ENCODE measurements around the gene SPEF2.

Gene SPEF2

GRCh38 chr5:35754481-35754880 is 136.8 kb downstream of the SPEF2 start:
- ChIA-PET CTCF (interaction anchor here (1.0 to 1.3 kb wide), 4 partner anchors 8 to 170 kb away, joined by 3 read pairs; no protein-coding TSS in a partner anchor), POLR2A (no interaction called here)
- no peak for DNase-seq (ENCODE audit: extremely low spot score)
- no peak for TF ChIP-seq CTCF (IDR thresholded peaks at IDR 0.05; ENCODE audit: control extremely low read depth, extremely low read depth, low read depth, missing control alignments)

GRCh38 chr5:35755966-35756365 is 138.3 kb downstream of the SPEF2 start:
- no peak for DNase-seq (ENCODE audit: extremely low spot score)
- TF ChIP-seq CTCF (IDR thresholded peaks at IDR 0.05; ENCODE audit: control extremely low read depth, extremely low read depth, low read depth, missing control alignments): no peak
- CTCF ChIA-PET: interaction anchor here (1.3 to 2.1 kb wide), 2 partner anchors 9 to 170 kb away, joined by 3 to 7 read pairs; no protein-coding TSS in a partner anchor
- POLR2A ChIA-PET: no interaction called here

DNA sequence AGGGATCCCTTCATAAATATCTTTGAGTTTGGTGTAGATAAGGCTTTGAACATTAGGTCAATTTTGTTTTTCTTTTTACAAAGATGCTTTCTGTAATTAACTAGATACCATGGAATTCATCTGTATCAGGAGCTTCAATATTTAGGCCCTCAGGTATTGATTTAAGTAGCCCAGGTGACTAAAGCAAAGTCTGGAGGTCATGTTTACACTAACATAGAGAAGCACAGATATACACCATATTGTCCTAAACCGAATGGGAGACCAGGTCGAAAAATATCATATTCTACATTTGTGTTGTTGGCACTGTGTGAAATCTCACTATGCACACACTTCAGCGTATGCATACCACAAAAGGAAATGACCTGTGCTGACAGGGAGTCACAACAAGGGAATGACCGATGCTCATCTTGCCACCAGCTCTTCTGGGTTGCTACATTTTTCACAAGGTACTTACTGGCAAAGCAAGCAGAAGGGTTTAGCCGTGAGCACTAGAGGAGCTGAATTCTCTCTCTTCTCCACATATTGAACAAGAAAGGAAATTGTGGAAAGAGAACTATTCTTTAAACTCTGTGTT is 140.6 kb downstream of the SPEF2 start:
- no peak for TF ChIP-seq CTCF (IDR thresholded peaks at IDR 0.05; ENCODE audit: control extremely low read depth, extremely low read depth, low read depth, missing control alignments)
- no peak for DNase-seq (ENCODE audit: extremely low spot score)
- POLR2A ChIA-PET: no interaction called here
- CTCF ChIA-PET: interaction anchor here (1.0 to 1.6 kb wide), 2 partner anchors 22 to 168 kb away, joined by 3 to 4 read pairs; no protein-coding TSS in a partner anchor

- no peak for TF ChIP-seq CTCF (IDR thresholded peaks at IDR 0.05; ENCODE audit: control extremely low read depth, extremely low read depth, low read depth, missing control alignments)
- POLR2A ChIA-PET: no interaction called here
- no peak for DNase-seq (ENCODE audit: extremely low spot score)
- CTCF ChIA-PET: interaction anchor here (1.3 kb wide), 1 partner anchor 16 kb away, joined by 3 read pairs; no protein-coding TSS in a partner anchor
These were observed 143.9 kb downstream of the SPEF2 start for GRCh38 chr5:35761541-35761940.

DNA sequence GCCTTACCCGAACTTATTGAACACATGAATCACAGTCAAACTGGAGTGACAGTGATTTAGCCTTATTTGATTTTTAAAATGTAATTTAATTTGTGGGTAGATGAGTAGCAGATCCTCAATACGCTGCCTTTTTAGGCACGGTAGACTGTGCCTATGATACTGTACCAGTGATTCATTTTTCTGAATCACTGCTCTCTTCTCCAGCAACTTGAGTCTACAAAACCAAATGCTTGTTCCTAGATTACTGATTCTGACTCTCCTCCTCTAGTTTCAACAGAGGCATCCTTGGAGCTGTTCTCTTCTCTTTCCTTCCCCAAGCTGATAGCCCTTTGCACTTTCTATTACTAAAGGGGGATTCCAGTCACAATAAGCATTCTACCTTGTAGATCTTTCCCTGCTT is 144.7 kb downstream of the SPEF2 start:
- POLR2A ChIA-PET: no interaction called here
- no peak for DNase-seq (ENCODE audit: extremely low spot score)
- no peak for TF ChIP-seq CTCF (IDR thresholded peaks at IDR 0.05; ENCODE audit: control extremely low read depth, extremely low read depth, low read depth, missing control alignments)
- CTCF ChIA-PET: interaction anchor here (1.3 kb wide), 1 partner anchor 15 kb away, joined by 3 read pairs; no protein-coding TSS in a partner anchor

DNA sequence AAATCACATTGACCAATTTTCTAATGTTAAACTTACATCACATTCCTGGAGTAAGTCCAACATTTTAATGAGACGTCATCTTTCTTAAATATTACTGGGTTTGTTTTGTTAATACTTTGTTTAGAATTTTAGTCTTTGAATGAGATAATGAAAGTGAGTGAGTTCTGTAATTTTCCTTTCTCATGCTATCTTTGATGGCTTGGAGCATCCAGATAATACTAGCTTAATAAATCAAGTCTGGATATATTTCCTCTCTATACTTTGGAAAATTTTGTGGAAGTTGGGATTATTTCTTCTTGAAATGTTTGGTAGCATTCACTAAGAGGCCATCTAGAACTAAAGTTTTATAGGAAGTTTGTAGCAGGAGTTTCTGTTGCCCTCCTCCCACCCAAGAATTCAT is 148.3 kb downstream of the SPEF2 start:
- CTCF ChIA-PET: interaction anchor here (1.3 to 2.0 kb wide), 3 partner anchors 12 to 314 kb away, joined by 3 to 7 read pairs (median 3); no protein-coding TSS in a partner anchor
- DNase-seq (ENCODE audit: extremely low spot score): no peak
- no peak for TF ChIP-seq CTCF (IDR thresholded peaks at IDR 0.05; ENCODE audit: control extremely low read depth, extremely low read depth, low read depth, missing control alignments)
- POLR2A ChIA-PET: no interaction called here
